Measurements from ENCODE around the gene POLRMT.

POLRMT gene

DNA sequence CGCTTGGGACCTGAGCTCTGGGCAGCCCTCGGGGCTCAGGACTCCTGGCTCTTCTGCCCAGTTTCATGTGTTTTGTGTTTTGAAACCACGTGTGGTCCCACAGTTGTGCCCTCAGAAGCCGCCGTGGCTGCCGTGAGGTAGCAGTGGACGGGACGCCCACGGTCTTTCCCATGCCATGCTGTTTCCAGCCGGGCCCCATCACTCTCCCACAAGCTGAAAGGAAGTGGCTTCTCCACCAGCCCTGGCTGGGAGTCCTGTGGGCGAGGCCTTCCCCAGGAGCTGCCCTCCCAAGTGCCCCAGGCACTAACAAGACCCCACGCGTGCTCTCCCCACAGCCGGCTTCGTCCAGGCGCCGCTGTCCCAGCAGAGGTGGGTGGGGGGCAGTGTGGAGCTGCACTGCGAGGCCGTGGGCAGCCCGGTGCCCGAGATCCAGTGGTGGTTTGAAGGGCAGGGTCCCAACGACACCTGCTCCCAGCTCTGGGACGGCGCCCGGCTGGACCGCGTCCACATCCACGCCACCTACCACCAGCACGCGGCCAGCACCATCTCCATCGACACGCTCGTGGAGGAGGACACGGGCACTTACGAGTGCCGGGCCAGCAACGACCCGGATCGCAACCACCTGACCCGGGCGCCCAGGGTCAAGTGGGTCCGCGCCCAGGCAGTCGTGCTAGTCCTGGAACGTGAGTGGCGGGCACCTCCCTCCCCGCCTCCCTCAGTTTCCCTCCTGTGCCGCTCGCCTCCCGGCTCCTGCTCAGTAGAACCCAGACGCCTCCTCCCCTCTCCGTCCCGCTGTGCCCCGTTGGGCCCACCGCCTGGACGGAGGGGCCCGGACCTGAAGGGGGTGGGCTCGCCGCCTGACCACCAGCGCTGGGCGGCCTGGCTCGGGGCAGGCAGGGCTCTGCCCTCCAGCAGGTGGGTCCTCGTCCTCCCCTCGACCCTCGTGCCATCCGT, 55.6 kb downstream of the POLRMT start:
- TF ChIP-seq, protein P1, sequence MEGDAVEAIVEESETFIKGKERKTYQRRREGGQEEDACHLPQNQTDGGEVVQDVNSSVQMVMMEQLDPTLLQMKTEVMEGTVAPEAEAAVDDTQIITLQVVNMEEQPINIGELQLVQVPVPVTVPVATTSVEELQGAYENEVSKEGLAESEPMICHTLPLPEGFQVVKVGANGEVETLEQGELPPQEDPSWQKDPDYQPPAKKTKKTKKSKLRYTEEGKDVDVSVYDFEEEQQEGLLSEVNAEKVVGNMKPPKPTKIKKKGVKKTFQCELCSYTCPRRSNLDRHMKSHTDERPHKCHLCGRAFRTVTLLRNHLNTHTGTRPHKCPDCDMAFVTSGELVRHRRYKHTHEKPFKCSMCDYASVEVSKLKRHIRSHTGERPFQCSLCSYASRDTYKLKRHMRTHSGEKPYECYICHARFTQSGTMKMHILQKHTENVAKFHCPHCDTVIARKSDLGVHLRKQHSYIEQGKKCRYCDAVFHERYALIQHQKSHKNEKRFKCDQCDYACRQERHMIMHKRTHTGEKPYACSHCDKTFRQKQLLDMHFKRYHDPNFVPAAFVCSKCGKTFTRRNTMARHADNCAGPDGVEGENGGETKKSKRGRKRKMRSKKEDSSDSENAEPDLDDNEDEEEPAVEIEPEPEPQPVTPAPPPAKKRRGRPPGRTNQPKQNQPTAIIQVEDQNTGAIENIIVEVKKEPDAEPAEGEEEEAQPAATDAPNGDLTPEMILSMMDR (conservative IDR thresholded peaks at IDR 0.05; ENCODE audit: low read depth) = no peak
- DNase-seq (ENCODE audit: low spot score) = no peak
- ChIA-PET CTCF (interaction anchor here (0.6 kb wide), 1 partner anchor 67 kb away, joined by 3 read pairs; no protein-coding TSS in a partner anchor), POLR2A (ENCODE audit: low non-redundant PET) (interaction anchor here (0.8 kb wide), 1 partner anchor 11 kb away, joined by 3 read pairs; no protein-coding TSS in a partner anchor)
- peak overlapping the region; percentile 99 for H3K27ac ChIP-seq

- DNase-seq (ENCODE audit: low spot score) = no peak
- peak overlapping the region; percentile 99 for H3K27ac ChIP-seq
- CTCF ChIA-PET = interaction anchor here (0.6 to 1.5 kb wide), 3 partner anchors 8 to 67 kb away, joined by 3 to 8 read pairs (median 3); no protein-coding TSS in a partner anchor
- POLR2A ChIA-PET (ENCODE audit: low non-redundant PET) = interaction anchor here (0.5 to 0.8 kb wide), 2 partner anchors 12 to 901 kb away, joined by 3 read pairs; no protein-coding TSS in a partner anchor
- TF ChIP-seq, protein P1 (conservative IDR thresholded peaks at IDR 0.05; ENCODE audit: low read depth) = no peak
Measured at GRCh38 chr19:576768-577438, 56.4 kb downstream of the POLRMT start.

DNA sequence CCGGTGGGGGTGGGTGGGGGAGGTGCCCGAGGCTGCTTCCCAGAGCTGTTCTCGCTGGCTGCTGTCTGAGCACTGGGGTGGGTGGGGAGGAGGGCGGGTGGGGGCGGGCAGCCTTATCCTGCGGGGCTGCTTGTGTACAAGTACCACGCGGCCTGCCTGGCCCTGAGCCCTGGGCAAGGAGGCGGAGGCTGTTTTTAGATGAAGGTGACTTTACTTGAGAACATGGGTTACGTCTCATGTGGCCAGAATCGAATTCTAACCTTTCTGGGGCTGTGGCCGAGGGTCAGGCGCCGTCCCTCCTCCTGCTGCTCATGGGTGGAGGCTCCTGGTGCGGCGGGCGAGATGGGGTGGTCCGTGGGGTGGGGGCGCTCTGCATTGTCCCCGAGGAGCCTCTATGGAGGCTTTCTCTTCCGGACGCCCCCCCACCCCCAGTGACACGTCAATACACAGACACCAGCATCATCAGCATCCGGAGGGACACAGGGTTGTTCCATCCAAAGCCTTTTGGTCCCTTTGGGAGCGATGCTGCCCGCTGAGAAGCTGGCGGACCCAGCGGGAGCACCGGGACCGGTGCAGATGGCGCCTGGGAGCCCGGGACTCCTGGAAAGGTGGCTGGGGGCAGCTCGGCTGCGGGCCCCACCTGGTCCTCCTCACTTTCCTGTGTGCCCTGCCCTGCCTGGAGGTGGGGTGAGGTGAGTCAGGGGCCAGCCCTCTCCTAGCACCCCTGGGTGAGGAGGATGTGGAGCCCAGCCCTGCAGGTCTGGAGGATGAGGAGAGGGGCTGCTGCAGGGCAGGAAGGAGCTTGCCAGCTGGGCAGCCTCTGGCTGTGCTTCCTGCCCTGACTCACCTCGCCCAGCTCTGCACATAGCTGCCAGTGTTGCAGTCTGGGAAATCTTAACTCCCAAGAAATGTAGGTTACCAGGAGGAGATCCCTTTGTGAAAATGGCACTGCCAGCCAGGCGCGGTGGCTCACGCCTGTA, 57.5 kb downstream of the POLRMT start:
- CTCF ChIA-PET = interaction anchor here (0.6 to 1.5 kb wide), 5 partner anchors 9 to 142 kb away, joined by 3 to 8 read pairs (median 3); no protein-coding TSS in a partner anchor
- TF ChIP-seq, protein P1 (conservative IDR thresholded peaks at IDR 0.05; ENCODE audit: low read depth) = no peak
- POLR2A ChIA-PET (ENCODE audit: low non-redundant PET) = interaction anchor here (0.5 kb wide), 1 partner anchor 902 kb away, joined by 3 read pairs; no protein-coding TSS in a partner anchor
- H3K27ac ChIP-seq = peak overlapping the region; percentile 99
- DNase-seq (ENCODE audit: low spot score) = peak; percentile 78

DNA sequence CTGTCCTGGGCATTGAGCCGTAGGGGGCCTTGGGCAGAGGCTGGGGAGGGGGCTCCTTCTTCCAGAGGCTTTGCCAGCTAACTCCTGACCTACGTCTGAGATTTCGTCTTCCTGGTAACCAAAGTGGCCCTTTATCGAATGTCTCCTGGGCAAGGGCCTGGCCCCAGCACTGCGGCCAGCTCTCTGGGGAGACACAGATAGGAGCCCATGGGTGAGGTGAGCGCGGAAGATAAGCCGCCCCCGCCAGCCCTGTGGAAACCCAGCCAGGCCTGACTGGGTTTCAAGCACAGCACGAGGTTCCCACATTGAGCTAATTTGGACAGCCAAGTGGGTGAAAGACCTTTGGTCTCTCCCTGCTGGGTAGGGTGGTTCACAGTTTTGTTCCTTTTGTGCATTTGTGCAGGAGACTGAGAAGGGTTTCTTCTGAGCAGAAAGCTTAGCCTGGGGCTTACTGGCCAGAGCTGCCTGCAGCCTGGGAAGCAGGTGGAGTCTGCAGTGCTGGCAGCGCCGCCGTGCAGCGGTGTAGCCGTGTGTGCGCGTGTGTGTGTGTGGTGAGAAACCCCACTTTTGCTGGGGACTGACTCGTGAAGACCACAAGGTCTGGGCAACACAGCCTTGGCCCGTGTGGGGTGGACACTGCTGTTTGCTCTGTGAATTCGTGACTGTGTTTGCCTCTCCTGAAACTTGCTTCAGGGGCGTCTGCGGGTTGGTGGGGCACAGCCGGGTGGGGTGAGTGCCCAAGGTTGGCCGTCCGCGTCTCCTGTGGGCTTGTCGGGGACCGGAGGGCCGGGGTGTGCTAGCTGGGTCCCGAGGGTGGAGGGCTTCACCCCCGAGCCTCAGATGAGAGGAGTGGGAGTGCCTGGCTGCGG, 58.4 kb downstream of the POLRMT start:
- peak; percentile 16 for DNase-seq (ENCODE audit: low spot score)
- ChIA-PET POLR2A (ENCODE audit: low non-redundant PET) (no interaction called here), CTCF (interaction anchor here (0.6 to 1.1 kb wide), 5 partner anchors 10 to 279 kb away, joined by 3 to 4 read pairs (median 3); no protein-coding TSS in a partner anchor)
- H3K27ac ChIP-seq = peak overlapping the region; percentile 99
- TF ChIP-seq, protein P1 (conservative IDR thresholded peaks at IDR 0.05; ENCODE audit: low read depth) = no peak

DNA sequence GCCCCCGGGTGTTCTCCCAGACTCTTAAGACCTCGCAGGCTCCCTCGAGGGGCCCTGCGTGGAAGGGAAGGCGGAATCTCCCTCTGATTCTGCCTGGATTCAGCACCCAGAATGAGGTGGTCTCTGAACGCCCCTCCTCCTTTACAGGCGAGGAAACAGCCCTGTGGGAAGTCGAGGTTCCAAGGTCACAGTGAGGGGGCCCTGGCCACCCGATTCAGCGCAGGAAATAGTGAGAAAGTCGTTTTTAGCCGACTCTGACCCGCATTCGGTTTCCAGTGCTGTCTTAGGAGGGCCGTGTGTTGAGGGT, 59.9 kb downstream of the POLRMT start:
- ChIA-PET CTCF (no interaction called here), POLR2A (ENCODE audit: low non-redundant PET) (interaction anchor here (0.7 kb wide), 1 partner anchor 44 kb away, joined by 3 read pairs; no protein-coding TSS in a partner anchor)
- DNase-seq (ENCODE audit: low spot score) = no peak
- TF ChIP-seq, protein P1 (conservative IDR thresholded peaks at IDR 0.05; ENCODE audit: low read depth) = no peak
- peak overlapping the region; percentile 99 for H3K27ac ChIP-seq
